ENCODE measurements around the gene DKK3.

DKK3 gene

DNA sequence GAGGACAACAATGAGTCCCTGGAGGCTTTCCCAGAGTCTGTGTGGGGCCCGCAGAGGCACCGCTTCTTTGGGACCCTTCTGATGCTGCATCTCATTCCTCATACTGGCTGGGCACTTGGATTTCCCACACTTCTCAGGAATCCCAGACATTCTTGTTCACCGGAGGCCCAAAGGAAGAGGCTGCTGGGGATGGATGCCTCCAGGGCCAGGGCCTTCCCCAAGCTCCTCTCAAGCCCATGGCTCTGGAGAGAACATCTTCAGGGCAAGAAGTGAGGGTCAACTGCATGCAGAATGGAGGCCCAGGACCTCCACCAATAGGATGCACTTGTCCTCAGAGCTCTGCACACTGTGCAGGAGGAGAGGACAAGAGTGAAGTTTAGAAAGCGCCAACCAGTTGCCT lies 34.6 kb downstream of the DKK3 start:
- Histone ChIP-seq H3K9me3 (replicated peaks in 1 of 2; ENCODE audit: control insufficient read depth in 2 of 2, insufficient read depth in 1 of 2, low read depth in 1 of 2, low read length in 2 of 2) (peaks cover 0 to 2% of the 10 kb centered on the region in 2 donors), H3K4ac (ENCODE audit: low read length) (peak overlapping the region; percentile 26), H3K4me1 (ENCODE audit: control insufficient read depth in 2 of 2, insufficient read depth in 1 of 2, low read depth in 1 of 2, low read length in 2 of 2) (peaks cover 32 to 45% of the 10 kb centered on the region in 2 donors), H2BK120ac (ENCODE audit: low read depth, low read length) (no peak overlapping the region), H2AFZ (ENCODE audit: low read length) (peak overlapping the region; percentile 74), H3K23ac (ENCODE audit: low read depth, low read length, poor library complexity) (no peak overlapping the region), H3K4me3 (ENCODE audit: low read length in 2 of 2) (no peak overlapping the region), H2BK12ac (ENCODE audit: low read length) (no peak overlapping the region), H4K8ac (ENCODE audit: low read depth, low read length) (no peak overlapping the region), H2BK5ac (ENCODE audit: low read length) (no peak overlapping the region), H3K27me3 (ENCODE audit: control insufficient read depth in 3 of 3, insufficient read depth in 3 of 3, low read depth in 1 of 3, low read length in 3 of 3) (no peaks in the 10 kb centered on the region), H3K14ac (ENCODE audit: low read length) (no peak overlapping the region), H2BK15ac (ENCODE audit: low read length) (no peak overlapping the region), H3K79me1 (ENCODE audit: low read depth, low read length) (no peaks in the 10 kb centered on the region), H3K9ac (ENCODE audit: low read depth, low read length, poor library complexity) (no peak overlapping the region), H3K18ac (ENCODE audit: low read length) (peak overlapping the region; percentile 40), H3K27ac (replicated peaks; ENCODE audit: low read length) (peak overlapping the region; percentile 33), H3K4me2 (ENCODE audit: insufficient read depth, low read length, poor library complexity, severe bottlenecking) (no peak overlapping the region), H4K91ac (ENCODE audit: low read depth, low read length, poor library complexity) (no peak overlapping the region), H3K36me3 (replicated peaks in 1 of 2; ENCODE audit: control insufficient read depth in 2 of 2, insufficient read depth in 2 of 2, low read length in 2 of 2) (peaks cover 0 to 4% of the 10 kb centered on the region in 2 donors), H2AK5ac (ENCODE audit: low read depth, low read length) (peak overlapping the region; percentile 54)
- WGBS, 2 donors (ENCODE audit: extremely low coverage in 2 of 2, insufficient read length in 2 of 2, insufficient replicate concordance in 1 of 2) = no CpG with 5 or more reads among the region's 4 CpGs
- DNase-seq (ENCODE audit: low spot score) = no peak

DNA sequence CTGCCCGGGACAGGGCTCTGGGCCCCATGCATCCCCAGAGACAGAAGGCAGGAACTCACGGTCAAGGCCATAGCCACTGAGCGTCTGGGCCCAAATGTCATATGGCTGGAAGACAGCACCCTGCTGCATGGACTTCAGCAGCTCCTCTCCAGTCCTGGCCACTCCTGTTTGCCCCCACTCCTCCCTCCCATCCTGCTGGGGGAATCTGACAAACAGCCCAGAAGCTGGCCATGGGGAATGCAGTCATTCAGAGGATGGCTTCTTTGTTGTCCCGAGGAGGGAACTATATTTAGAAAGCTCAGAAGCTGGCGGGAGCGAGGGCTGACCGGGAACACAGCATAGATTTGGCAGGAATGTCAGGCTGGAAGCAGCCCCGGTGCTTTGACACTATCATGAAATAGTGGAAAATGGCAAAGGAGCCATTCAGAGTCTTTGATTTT lies 35.0 kb downstream of the DKK3 start:
- H3K36me3 ChIP-seq (replicated peaks in 1 of 2; ENCODE audit: control insufficient read depth in 2 of 2, insufficient read depth in 2 of 2, low read length in 2 of 2) = peaks cover 0 to 4% of the 10 kb centered on the region in 2 donors
- H3K27ac ChIP-seq (replicated peaks; ENCODE audit: low read length) = peak overlapping the region; percentile 33
- H3K9me3 ChIP-seq (replicated peaks in 1 of 2; ENCODE audit: control insufficient read depth in 2 of 2, insufficient read depth in 1 of 2, low read depth in 1 of 2, low read length in 2 of 2) = peaks cover 0 to 2% of the 10 kb centered on the region in 2 donors
- no peak overlapping the region for H2BK12ac ChIP-seq (ENCODE audit: low read length)
- H4K91ac ChIP-seq (ENCODE audit: low read depth, low read length, poor library complexity) = no peak overlapping the region
- DNase-seq (ENCODE audit: low spot score) = no peak
- H3K9ac ChIP-seq (ENCODE audit: low read depth, low read length, poor library complexity) = no peak overlapping the region
- H2BK15ac ChIP-seq (ENCODE audit: low read length) = no peak overlapping the region
- no peak overlapping the region for H2AK5ac ChIP-seq (ENCODE audit: low read depth, low read length)
- no peaks in the 10 kb centered on the region for H3K27me3 ChIP-seq (ENCODE audit: control insufficient read depth in 3 of 3, insufficient read depth in 3 of 3, low read depth in 1 of 3, low read length in 3 of 3)
- WGBS, 2 donors (ENCODE audit: extremely low coverage in 2 of 2, insufficient read length in 2 of 2, insufficient replicate concordance in 1 of 2) = no CpG with 5 or more reads among the region's 8 CpGs
- H3K4ac ChIP-seq (ENCODE audit: low read length) = no peak overlapping the region
- H4K8ac ChIP-seq (ENCODE audit: low read depth, low read length) = no peak overlapping the region
- peak overlapping the region; percentile 88 for H3K18ac ChIP-seq (ENCODE audit: low read length)
- no peak overlapping the region for H3K14ac ChIP-seq (ENCODE audit: low read length)
- H3K23ac ChIP-seq (ENCODE audit: low read depth, low read length, poor library complexity) = no peak overlapping the region
- H2AFZ ChIP-seq (ENCODE audit: low read length) = peak overlapping the region; percentile 74
- H2BK5ac ChIP-seq (ENCODE audit: low read length) = no peak overlapping the region
- H3K4me2 ChIP-seq (ENCODE audit: insufficient read depth, low read length, poor library complexity, severe bottlenecking) = no peak overlapping the region
- no peaks in the 10 kb centered on the region for H3K79me1 ChIP-seq (ENCODE audit: low read depth, low read length)
- H3K4me1 ChIP-seq (ENCODE audit: control insufficient read depth in 2 of 2, insufficient read depth in 1 of 2, low read depth in 1 of 2, low read length in 2 of 2) = peaks cover 31 to 43% of the 10 kb centered on the region in 2 donors
- no peak overlapping the region for H2BK120ac ChIP-seq (ENCODE audit: low read depth, low read length)
- H3K4me3 ChIP-seq (ENCODE audit: low read length in 2 of 2) = no peak overlapping the region

DNA sequence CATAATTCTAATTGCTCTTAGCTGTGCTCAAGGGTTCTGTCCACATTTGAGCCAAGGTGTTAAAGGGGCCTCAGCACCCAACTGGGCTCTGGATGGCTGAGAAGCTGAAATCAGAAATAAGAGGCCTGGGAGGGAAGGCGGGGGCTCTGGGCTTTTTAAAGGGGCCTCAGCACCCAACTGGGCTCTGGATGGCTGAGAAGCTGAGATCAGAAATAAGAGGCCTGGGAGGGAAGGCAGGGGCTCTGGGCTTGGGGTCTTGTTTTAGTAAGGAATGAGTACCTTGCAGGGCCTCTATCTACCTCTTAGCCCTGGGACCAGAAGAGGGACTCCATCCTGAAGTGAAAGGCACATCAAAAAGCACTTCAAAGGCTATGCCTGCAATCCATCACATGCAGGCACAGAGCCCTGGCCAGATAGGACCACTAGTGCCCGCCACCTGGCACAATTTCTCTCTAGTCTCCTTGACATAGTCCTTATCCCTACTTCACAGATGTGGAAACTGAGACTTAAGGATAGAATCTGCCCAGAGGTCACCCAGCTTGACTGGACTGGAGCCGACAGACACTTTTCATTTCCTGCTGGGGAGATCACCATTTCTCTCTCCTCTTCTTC lies 35.6 kb downstream of the DKK3 start:
- Histone ChIP-seq H3K18ac (ENCODE audit: low read length) (peak overlapping the region; percentile 88), H3K36me3 (replicated peaks in 1 of 2; ENCODE audit: control insufficient read depth in 2 of 2, insufficient read depth in 2 of 2, low read length in 2 of 2) (peaks cover 0 to 2% of the 10 kb centered on the region in 2 donors), H2AK5ac (ENCODE audit: low read depth, low read length) (peak overlapping the region; percentile 3), H2BK120ac (ENCODE audit: low read depth, low read length) (no peak overlapping the region), H3K14ac (ENCODE audit: low read length) (no peak overlapping the region), H2AFZ (ENCODE audit: low read length) (peak overlapping the region; percentile 74), H3K4ac (ENCODE audit: low read length) (no peak overlapping the region), H3K9me3 (replicated peaks in 1 of 2; ENCODE audit: control insufficient read depth in 2 of 2, insufficient read depth in 1 of 2, low read depth in 1 of 2, low read length in 2 of 2) (peaks cover 0 to 2% of the 10 kb centered on the region in 2 donors), H3K23ac (ENCODE audit: low read depth, low read length, poor library complexity) (no peak overlapping the region), H3K4me1 (ENCODE audit: control insufficient read depth in 2 of 2, insufficient read depth in 1 of 2, low read depth in 1 of 2, low read length in 2 of 2) (peaks cover 31 to 43% of the 10 kb centered on the region in 2 donors), H3K27me3 (ENCODE audit: control insufficient read depth in 3 of 3, insufficient read depth in 3 of 3, low read depth in 1 of 3, low read length in 3 of 3) (no peaks in the 10 kb centered on the region), H2BK5ac (ENCODE audit: low read length) (no peak overlapping the region), H4K91ac (ENCODE audit: low read depth, low read length, poor library complexity) (no peak overlapping the region), H3K4me3 (ENCODE audit: low read length in 2 of 2) (no peak overlapping the region), H2BK15ac (ENCODE audit: low read length) (no peak overlapping the region), H3K9ac (ENCODE audit: low read depth, low read length, poor library complexity) (no peak overlapping the region), H3K4me2 (ENCODE audit: insufficient read depth, low read length, poor library complexity, severe bottlenecking) (no peak overlapping the region), H3K79me1 (ENCODE audit: low read depth, low read length) (no peaks in the 10 kb centered on the region), H2BK12ac (ENCODE audit: low read length) (no peak overlapping the region), H3K27ac (replicated peaks; ENCODE audit: low read length) (no peak overlapping the region), H4K8ac (ENCODE audit: low read depth, low read length) (no peak overlapping the region)
- no peak for DNase-seq (ENCODE audit: low spot score)
- no CpG with 5 or more reads among the region's 3 CpGs for WGBS, 2 donors (ENCODE audit: extremely low coverage in 2 of 2, insufficient read length in 2 of 2, insufficient replicate concordance in 1 of 2)

DNA sequence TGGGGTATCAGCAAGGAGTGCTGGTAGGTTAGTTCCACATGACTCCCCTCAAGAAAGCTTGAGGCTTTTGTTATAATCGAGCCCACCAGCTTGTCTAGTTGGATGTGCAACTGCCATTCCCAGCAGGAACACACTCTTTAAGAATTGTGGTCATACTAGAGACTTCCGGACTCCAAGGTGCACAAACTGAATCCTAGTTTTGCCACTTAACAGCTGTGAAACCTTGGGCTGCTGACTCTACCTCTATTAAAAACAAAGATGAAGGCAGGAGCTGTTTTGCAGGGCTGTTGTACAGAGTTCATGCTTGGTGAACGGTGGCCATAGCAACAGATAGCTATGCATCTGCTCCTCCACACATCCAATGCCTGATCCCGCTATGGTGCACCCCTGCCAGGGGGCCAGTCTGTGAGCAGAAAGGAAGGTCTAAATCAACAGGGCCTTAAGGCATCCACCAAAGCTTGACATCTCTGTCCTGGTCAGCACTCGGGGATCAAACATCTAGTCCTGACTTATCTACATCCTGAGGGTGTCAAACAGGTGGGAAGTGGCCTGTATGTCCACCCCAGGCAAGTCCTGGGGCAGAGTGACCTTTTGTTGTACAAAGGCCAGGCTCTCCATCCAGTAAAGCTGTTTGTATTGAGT lies 36.4 kb downstream of the DKK3 start:
- Histone ChIP-seq H3K4me1 (ENCODE audit: control insufficient read depth in 2 of 2, insufficient read depth in 1 of 2, low read depth in 1 of 2, low read length in 2 of 2) (peaks cover 31 to 44% of the 10 kb centered on the region in 2 donors), H3K18ac (ENCODE audit: low read length) (peak overlapping the region; percentile 6), H3K4me3 (ENCODE audit: low read length in 2 of 2) (no peak overlapping the region), H2BK5ac (ENCODE audit: low read length) (no peak overlapping the region), H3K4ac (ENCODE audit: low read length) (no peak overlapping the region), H4K91ac (ENCODE audit: low read depth, low read length, poor library complexity) (no peak overlapping the region), H2AK5ac (ENCODE audit: low read depth, low read length) (peak overlapping the region; percentile 3), H3K23ac (ENCODE audit: low read depth, low read length, poor library complexity) (no peak overlapping the region), H2BK120ac (ENCODE audit: low read depth, low read length) (no peak overlapping the region), H3K27me3 (ENCODE audit: control insufficient read depth in 3 of 3, insufficient read depth in 3 of 3, low read depth in 1 of 3, low read length in 3 of 3) (no peaks in the 10 kb centered on the region), H2AFZ (ENCODE audit: low read length) (peak overlapping the region; percentile 38), H2BK12ac (ENCODE audit: low read length) (no peak overlapping the region), H3K4me2 (ENCODE audit: insufficient read depth, low read length, poor library complexity, severe bottlenecking) (no peak overlapping the region), H3K9ac (ENCODE audit: low read depth, low read length, poor library complexity) (no peak overlapping the region), H3K36me3 (replicated peaks in 1 of 2; ENCODE audit: control insufficient read depth in 2 of 2, insufficient read depth in 2 of 2, low read length in 2 of 2) (peaks cover 0 to 2% of the 10 kb centered on the region in 2 donors), H3K14ac (ENCODE audit: low read length) (no peak overlapping the region), H4K8ac (ENCODE audit: low read depth, low read length) (no peak overlapping the region), H2BK15ac (ENCODE audit: low read length) (no peak overlapping the region), H3K27ac (replicated peaks; ENCODE audit: low read length) (no peak overlapping the region), H3K9me3 (replicated peaks in 1 of 2; ENCODE audit: control insufficient read depth in 2 of 2, insufficient read depth in 1 of 2, low read depth in 1 of 2, low read length in 2 of 2) (peaks cover 0 to 2% of the 10 kb centered on the region in 2 donors), H3K79me1 (ENCODE audit: low read depth, low read length) (no peaks in the 10 kb centered on the region)
- WGBS, 2 donors (ENCODE audit: extremely low coverage in 2 of 2, insufficient read length in 2 of 2, insufficient replicate concordance in 1 of 2) = no CpG with 5 or more reads among the region's 5 CpGs
- DNase-seq (ENCODE audit: low spot score) = no peak
